LNCAP (cell line): ENCODE results near the gene PNKP.

Experiments used
- CTCF ChIP-seq: fragments of 450-650 bp; IDR thresholded peaks from 2 replicates; pipeline ENCODE4 v1.5.1; 2017; ENCODE audit warnings: mild to moderate bottlenecking

Gene PNKP

DNA sequence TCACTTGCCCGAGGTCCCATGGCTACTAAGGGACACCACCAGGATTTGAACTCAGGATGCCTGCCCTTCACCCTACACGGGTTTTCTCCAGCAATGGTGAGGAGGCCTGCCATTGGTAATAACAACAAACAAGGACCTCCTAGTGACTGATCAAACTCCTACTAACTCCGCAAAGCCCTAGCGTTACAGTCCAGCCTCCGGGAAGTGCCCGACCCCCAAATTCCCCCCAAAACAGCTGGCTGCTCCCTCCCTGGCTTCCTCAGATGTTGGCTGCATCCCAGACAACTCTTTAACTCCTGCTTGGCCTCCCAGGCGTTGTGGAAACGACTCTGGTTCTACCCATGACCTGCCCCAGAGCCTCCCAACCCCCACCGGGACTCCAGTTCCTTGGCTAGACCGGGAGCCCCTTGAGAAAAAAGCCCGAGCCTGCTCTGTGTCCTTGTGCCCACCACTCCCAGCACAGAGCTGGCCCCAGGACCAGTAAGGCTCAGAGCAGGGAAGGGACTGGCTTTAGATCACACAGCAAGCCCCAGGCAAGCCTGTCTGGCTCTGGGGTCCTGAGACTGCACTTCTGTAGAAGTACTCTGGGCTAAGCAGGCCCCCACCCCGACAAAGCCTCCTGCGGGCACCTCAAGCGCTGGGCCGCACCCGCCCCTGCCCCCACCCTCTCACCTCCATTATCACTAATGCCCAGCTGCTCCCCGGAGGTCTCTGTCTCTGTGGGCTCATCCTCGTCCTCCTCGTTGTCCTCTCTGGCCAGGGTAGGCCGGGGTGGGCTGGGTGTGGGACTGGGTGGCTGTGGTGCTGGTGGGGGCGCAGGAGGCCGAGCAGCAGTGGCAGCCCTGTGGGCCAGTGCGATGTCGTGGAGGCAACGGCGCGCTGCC, 5.1 kb upstream of the PNKP start:
- no peak for TF ChIP-seq CTCF

DNA sequence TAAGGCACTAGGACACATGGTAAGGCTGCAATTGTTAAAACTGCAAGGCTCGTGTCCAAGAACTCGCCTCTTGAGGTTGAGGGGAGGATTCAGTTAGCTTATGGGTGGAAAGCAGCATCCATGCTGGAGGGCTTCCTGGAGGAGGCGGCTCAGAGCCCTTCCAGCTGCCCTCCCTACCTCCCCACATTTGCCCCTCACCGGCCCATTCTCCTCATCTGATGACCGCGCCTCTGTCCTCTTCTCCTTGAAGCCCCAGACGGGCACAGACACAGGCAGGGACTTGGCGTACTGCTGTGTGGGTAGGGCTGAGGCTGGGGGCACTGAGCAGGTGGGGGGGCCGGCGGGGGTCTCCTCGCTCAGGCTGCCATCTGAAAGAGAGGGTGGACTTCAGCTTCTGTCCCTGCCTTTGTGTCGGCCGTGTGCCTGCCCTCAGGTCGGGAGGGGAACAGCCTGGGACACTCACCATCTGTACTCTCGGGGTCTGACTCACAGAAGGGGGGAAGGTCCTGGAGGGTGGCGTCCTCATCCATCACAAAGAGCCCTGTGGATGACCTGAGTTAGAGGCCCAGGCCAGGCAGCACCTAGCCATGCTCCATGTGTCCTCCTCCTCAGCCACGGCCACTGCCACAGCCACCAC, 4.1 kb upstream of the PNKP start:
- no peak for TF ChIP-seq CTCF

- no peak for TF ChIP-seq CTCF
Measured at GRCh38 chr19:49870309-49870901, 3.0 kb upstream of the PNKP start.

- TF ChIP-seq CTCF = no peak
Measured at GRCh38 chr19:49869484-49870308, 2.3 kb upstream of the PNKP start.

DNA sequence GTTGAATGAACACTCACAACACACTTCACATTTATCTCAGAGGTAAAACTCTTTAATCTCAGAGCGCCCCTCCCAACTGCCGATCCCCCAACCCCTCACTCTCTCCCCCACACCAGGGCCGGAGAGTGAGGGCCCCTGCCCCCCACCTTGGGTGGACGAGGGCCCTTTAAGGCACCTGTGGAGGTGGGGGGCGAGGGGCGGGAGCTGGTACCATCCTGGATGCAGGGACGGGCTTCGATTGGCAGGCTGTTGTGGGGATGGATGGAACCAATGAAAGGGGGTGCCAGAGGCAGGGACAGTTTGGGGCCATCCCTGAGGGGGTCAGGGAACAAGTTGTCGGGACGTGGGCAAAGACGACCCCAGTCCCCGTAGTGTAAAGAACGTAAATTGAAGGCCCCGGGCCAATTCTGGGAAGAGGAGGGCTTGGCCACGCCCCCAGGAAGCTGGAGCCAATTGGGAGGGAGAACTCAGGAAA, 1.7 kb upstream of the PNKP start:
- TF ChIP-seq CTCF = no peak

- TF ChIP-seq CTCF = no peak
Measured at GRCh38 chr19:49864890-49865289, 2.5 kb downstream of the PNKP start.

GRCh38 chr19:49863935-49864320, 3.4 kb downstream of the PNKP start:
- TF ChIP-seq CTCF = no peak
